Stomach (tissue), 19 donors: ENCODE measurements around the gene RAB19. TPM values are rescaled to one million over a fixed set of nuclear protein-coding genes. Genes with fewer than 3 reads are reported as not detected.

Source experiments
- DNase-seq, 2 donors: peaks; one replicate each; pipeline versions ENCODE4 v3.0.0 to v3.0.0-alpha.2; 2013 to 2019
- H3K27ac ChIP-seq, 5 donors: fragments of 200-600 bp in 4 of 5; sonication (generic) in 4 of 5; one replicate each; pipeline ENCODE4 v1.5.1; 2013 to 2019; ENCODE audit warnings: mild to moderate bottlenecking in 1 of 5, moderate library complexity in 1 of 5
- H3K27me3 ChIP-seq, 3 donors: fragments of 200-600 bp; sonication (generic); one replicate each; pipeline ENCODE4 v1.5.1; 2017 to 2019; ENCODE audit warnings: mixed run types in 1 of 3
- H3K36me3 ChIP-seq, 4 donors: fragments of 200-600 bp; sonication (generic); 1 replicate in 3 of 4; 2 replicates in 1 of 4; pipeline ENCODE4 v1.5.1; 2016 to 2019
- H3K4me1 ChIP-seq, 4 donors: fragments of 200-600 bp; sonication (generic); one replicate each; pipeline ENCODE4 v1.5.1; 2016 to 2019
- H3K4me3 ChIP-seq, 4 donors: fragments of 200-600 bp; sonication (generic) in 3 of 4; one replicate each; pipeline ENCODE4 v1.5.1; 2016 to 2019; ENCODE audit warnings: mild to moderate bottlenecking in 1 of 4
- H3K9me3 ChIP-seq, 4 donors: fragments of 200-600 bp; sonication (generic); one replicate each; pipeline ENCODE4 v1.5.1; 2016 to 2019
- EP300 ChIP-seq: sonication (generic); formaldehyde crosslinking; IDR thresholded peaks from one replicate; pipeline ENCODE4 v1.6.1; 2017; ENCODE audit warnings: antibody characterized with exemption
- POLR2A ChIP-seq, 4 donors: fragments of 450-650 bp; IDR thresholded peaks; one replicate each; pipeline ENCODE4 v1.6.1; 2016; ENCODE audit warnings: antibody characterized with exemption in 4 of 4, control low read depth in 2 of 4, mild to moderate bottlenecking in 1 of 4, moderate library complexity in 1 of 4
- POLR2AphosphoS5 ChIP-seq, 3 donors: sonication (generic); formaldehyde crosslinking; IDR thresholded peaks; one replicate each; pipeline ENCODE4 v1.6.1; 2016; ENCODE audit warnings: antibody characterized with exemption in 3 of 3
- WGBS, 5 donors: extraction: QIAGEN DNeasy Blood & Tissue Kit in 3 of 5; methylation state at CpG; one replicate each; pipeline versions ENCODE4 v1.1.5 to v1.1.7; 2013 to 2018; 5-methylcytosine and 5-hydroxymethylcytosine counted together
- intact Hi-C: fragments of 100-400 bp; cut with DNase I; formaldehyde crosslinking; loops from one replicate; pipeline ENCODE4 v1.15.1; 2023; ENCODE audit warnings: low total_unique reads
- long read RNA-seq, 10 donors: transcript quantifications; one replicate each; lab custom pipeline, GENCODE V29; 2026
- polyA plus RNA-seq, 3 donors: library from polyadenylated mRNA; stranded (reverse); fragments of 200-250 nt; gene quantifications; one replicate each; pipeline ENCODE4 v1.2.3, GENCODE V29; 2013
- total RNA-seq, 5 donors: library from RNA; depleted of rRNA; stranded (reverse); fragments of >200 nt; gene quantifications; one replicate each; pipeline versions ENCODE4 v1.1.0 to v1.2.3, GENCODE V29; 2014 to 2016
- TF ChIP-seq, protein P1 (sequence below), 7 experiments: fragments of 450-650 bp in 4 of 7; fragments of 200-600 bp in 3 of 7; sonication (generic) in 3 of 7; IDR thresholded peaks; one replicate each; pipeline ENCODE4 v1.5.1; 2016 to 2019; ENCODE audit warnings: antibody characterized with exemption in 7 of 7, control low read depth in 2 of 7, mild to moderate bottlenecking in 1 of 7
- donor health status: healthy with polysubstance abuse.
- donor health status: Bipolar disorder and iron deficiency.
- donor health status: healthy.

The RAB19 gene
- total RNA-seq (1 to 10 TPM in 2 of 5 donors, under 1 TPM in 1, not detected in 2; 0.87 to 4.6 (median 4.4) TPM), polyA plus RNA-seq (under 1 TPM in 2 of 3 donors, not detected in 1; 0.20 to 0.75 TPM)
- long read RNA-seq, donor 1, result 0 reads
- long read RNA-seq, donor 2, result 0 reads
- long read RNA-seq, donor 3, result 0 reads
- long read RNA-seq, donor 4, result 0 reads
- long read RNA-seq, donor 5, result 0 reads
- long read RNA-seq, donor 6, result 0 reads
- long read RNA-seq, donor 7, result 0 reads
- long read RNA-seq, donor 8, result 0 reads
- long read RNA-seq, donor 9, result 0 reads
- long read RNA-seq, donor 10, result 0 reads

GRCh38 chr7:140403878-140404564 lies at the start of gene RAB19:
TSS of gene RAB19 (plus strand) at chr7:140404058. CDS start at chr7:140407647, 3,589 bp downstream.
- intact Hi-C loops, result no loop called here

GRCh38 chr7:140358024-140358411 lies 45.8 kb upstream of the RAB19 start:
- H3K36me3 ChIP-seq, result peaks cover 10 to 70% (median 64%) of the 10 kb centered on the region in 4 donors
- WGBS, 5 donors, result 89 to 95% (median 90%) methylated on average over 3 of the region's 3 CpGs
- DNase-seq, result no peak
- peaks cover 0 to 5% (median 0%) of the 10 kb centered on the region in 4 donors for H3K4me1 ChIP-seq
- no peak overlapping the region for H3K27ac ChIP-seq
- no peaks in the 10 kb centered on the region for H3K9me3 ChIP-seq
- H3K27me3 ChIP-seq, result no peaks in the 10 kb centered on the region
- intact Hi-C loops, result no loop called here
- H3K4me3 ChIP-seq, result no peak overlapping the region
- no peak for TF ChIP-seq POLR2AphosphoS5 (IDR thresholded peaks at IDR 0.05)

More at GRCh38 chr7:140403878-140404564, at the start of gene RAB19:
- 4 to 16% (median 7%) methylated on average over 21 to 22 of the region's 22 CpGs for WGBS, 5 donors
- H3K36me3 ChIP-seq, result no peaks in the 10 kb centered on the region
- peak within 1 kb of the TSS; percentile 35 to 58 (median 52) for H3K4me3 ChIP-seq
- H3K27me3 ChIP-seq, result peaks cover 0 to 14% (median 0%) of the 10 kb centered on the region in 3 donors
- no peaks in the 10 kb centered on the region for H3K9me3 ChIP-seq
- peak; percentile 77 to 87 for DNase-seq
- TF ChIP-seq, protein P1, sequence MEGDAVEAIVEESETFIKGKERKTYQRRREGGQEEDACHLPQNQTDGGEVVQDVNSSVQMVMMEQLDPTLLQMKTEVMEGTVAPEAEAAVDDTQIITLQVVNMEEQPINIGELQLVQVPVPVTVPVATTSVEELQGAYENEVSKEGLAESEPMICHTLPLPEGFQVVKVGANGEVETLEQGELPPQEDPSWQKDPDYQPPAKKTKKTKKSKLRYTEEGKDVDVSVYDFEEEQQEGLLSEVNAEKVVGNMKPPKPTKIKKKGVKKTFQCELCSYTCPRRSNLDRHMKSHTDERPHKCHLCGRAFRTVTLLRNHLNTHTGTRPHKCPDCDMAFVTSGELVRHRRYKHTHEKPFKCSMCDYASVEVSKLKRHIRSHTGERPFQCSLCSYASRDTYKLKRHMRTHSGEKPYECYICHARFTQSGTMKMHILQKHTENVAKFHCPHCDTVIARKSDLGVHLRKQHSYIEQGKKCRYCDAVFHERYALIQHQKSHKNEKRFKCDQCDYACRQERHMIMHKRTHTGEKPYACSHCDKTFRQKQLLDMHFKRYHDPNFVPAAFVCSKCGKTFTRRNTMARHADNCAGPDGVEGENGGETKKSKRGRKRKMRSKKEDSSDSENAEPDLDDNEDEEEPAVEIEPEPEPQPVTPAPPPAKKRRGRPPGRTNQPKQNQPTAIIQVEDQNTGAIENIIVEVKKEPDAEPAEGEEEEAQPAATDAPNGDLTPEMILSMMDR (IDR thresholded peaks at IDR 0.05), result no peak
- TF ChIP-seq POLR2AphosphoS5 (IDR thresholded peaks at IDR 0.05), result peak in 2 of 3 donors; percentile 26 to 41
- peaks cover 4 to 18% (median 14%) of the 10 kb centered on the region in 4 donors for H3K4me1 ChIP-seq
- peak within 1 kb of the TSS; percentile 28 to 70 (median 64) for H3K27ac ChIP-seq

GRCh38 chr7:140358412-140359051 lies 45.3 kb upstream of the RAB19 start:
- no peaks in the 10 kb centered on the region for H3K27me3 ChIP-seq
- TF ChIP-seq POLR2A (IDR thresholded peaks at IDR 0.05) (no peak), POLR2AphosphoS5 (IDR thresholded peaks at IDR 0.05) (no peak), EP300 (no peak)
- TF ChIP-seq, protein P1 (IDR thresholded peaks at IDR 0.05), result no peak
- peaks cover 0 to 5% (median 0%) of the 10 kb centered on the region in 4 donors for H3K4me1 ChIP-seq
- no peak overlapping the region for H3K4me3 ChIP-seq
- H3K27ac ChIP-seq, result no peak overlapping the region
- no peaks in the 10 kb centered on the region for H3K9me3 ChIP-seq
- DNase-seq, result no peak
- WGBS, 5 donors, result 76 to 85% (median 83%) methylated on average over 9 to 10 of the region's 10 CpGs
- intact Hi-C loops, result no loop called here
- H3K36me3 ChIP-seq, result peaks cover 10 to 65% (median 59%) of the 10 kb centered on the region in 4 donors

GRCh38 chr7:140360697-140361229 lies 43.1 kb upstream of the RAB19 start:
- intact Hi-C loops, result no loop called here
- no peaks in the 10 kb centered on the region for H3K9me3 ChIP-seq

More at GRCh38 chr7:140360697-140361229, 43.1 kb upstream of the RAB19 start:
- Histone ChIP-seq H3K36me3 (peaks cover 8 to 58% (median 48%) of the 10 kb centered on the region in 4 donors), H3K27ac (no peak overlapping the region), H3K27me3 (no peaks in the 10 kb centered on the region), H3K4me3 (no peak overlapping the region), H3K4me1 (peaks cover 0 to 5% (median 0%) of the 10 kb centered on the region in 4 donors)
- DNase-seq, result no peak
- WGBS, 5 donors, result 79 to 90% (median 88%) methylated on average over 6 of the region's 6 CpGs
- TF ChIP-seq EP300 (no peak), POLR2A (IDR thresholded peaks at IDR 0.05) (no peak), POLR2AphosphoS5 (IDR thresholded peaks at IDR 0.05) (no peak)
- TF ChIP-seq, protein P1 (IDR thresholded peaks at IDR 0.05), result no peak
